ENCODE data around the gene MAVS.
"Not testable (repeated sequence)": the region's sequence is repeated elsewhere in the genome, so short reads cannot be mapped to it uniquely, and the experiment has no call there.

The MAVS gene

GRCh38 chr20:3894796-3895195, 48.2 kb downstream of the MAVS start:
- ChIA-PET CTCF (no interaction called here), POLR2A (ENCODE audit: low non-redundant PET) (no interaction called here)
- no peak for DNase-seq (ENCODE audit: low spot score)
- H3K27ac ChIP-seq: peak overlapping the region; percentile 67
- TF ChIP-seq CTCF (conservative IDR thresholded peaks at IDR 0.05; ENCODE audit: low read depth): no peak

- POLR2A ChIA-PET (ENCODE audit: low non-redundant PET): no interaction called here
- no peak for DNase-seq (ENCODE audit: low spot score)
- TF ChIP-seq CTCF (conservative IDR thresholded peaks at IDR 0.05; ENCODE audit: low read depth): no peak
- CTCF ChIA-PET: no interaction called here
- H3K27ac ChIP-seq: peak overlapping the region; percentile 50
Observed at GRCh38 chr20:3896302-3896701, 49.7 kb downstream of the MAVS start.

GRCh38 chr20:3896853-3897583, 50.4 kb downstream of the MAVS start:
- no peak for TF ChIP-seq CTCF (conservative IDR thresholded peaks at IDR 0.05; ENCODE audit: low read depth)
- no peak for DNase-seq (ENCODE audit: low spot score)
- peak overlapping the region; percentile 69 for H3K27ac ChIP-seq
- ChIA-PET POLR2A (ENCODE audit: low non-redundant PET) (no interaction called here), CTCF (interaction anchor here (0.6 kb wide), 1 partner anchor 9 kb away, joined by 3 read pairs; no protein-coding TSS in a partner anchor)

GRCh38 chr20:3898181-3898580, 51.5 kb downstream of the MAVS start:
- POLR2A ChIA-PET (ENCODE audit: low non-redundant PET); DNase-seq (ENCODE audit: low spot score): not testable (repeated sequence)
- H3K27ac ChIP-seq: peak overlapping the region; percentile 69
- CTCF ChIA-PET: interaction anchor here (0.5 kb wide), 1 partner anchor 522 kb away, joined by 3 read pairs; no protein-coding TSS in a partner anchor

- no peak for DNase-seq (ENCODE audit: low spot score)
- ChIA-PET CTCF (interaction anchor here (0.8 kb wide), 1 partner anchor 79 kb away, joined by 3 read pairs; no protein-coding TSS in a partner anchor), POLR2A (ENCODE audit: low non-redundant PET) (no interaction called here)
- peak overlapping the region; percentile 69 for H3K27ac ChIP-seq
- TF ChIP-seq CTCF (conservative IDR thresholded peaks at IDR 0.05; ENCODE audit: low read depth): no peak
Observed at GRCh38 chr20:3898639-3899038, 52.0 kb downstream of the MAVS start.

- no peak for DNase-seq (ENCODE audit: low spot score)
- POLR2A ChIA-PET (ENCODE audit: low non-redundant PET): no interaction called here
- no peak for TF ChIP-seq CTCF (conservative IDR thresholded peaks at IDR 0.05; ENCODE audit: low read depth)
- CTCF ChIA-PET: no interaction called here
- H3K27ac ChIP-seq: no peak overlapping the region
Observed at GRCh38 chr20:3900187-3900604, 53.6 kb downstream of the MAVS start.

GRCh38 chr20:3901028-3901705, 54.5 kb downstream of the MAVS start:
- peak overlapping the region; percentile 49 for H3K27ac ChIP-seq
- no peak for TF ChIP-seq CTCF (conservative IDR thresholded peaks at IDR 0.05; ENCODE audit: low read depth)
- ChIA-PET POLR2A (ENCODE audit: low non-redundant PET) (no interaction called here), CTCF (interaction anchor here (0.6 to 0.8 kb wide), 2 partner anchors 21 to 1492 kb away, joined by 3 read pairs; no protein-coding TSS in a partner anchor)
- no peak for DNase-seq (ENCODE audit: low spot score)
